Dermis microvascular lymphatic vessel endothelial cell (primary cell): Measurements from ENCODE around the gene TIMMDC1. TPM values are rescaled to one million over a fixed set of nuclear protein-coding genes. Genes with fewer than 3 reads are reported as not detected.
"Not testable (repeated sequence)": the region's sequence is repeated elsewhere in the genome, so short reads cannot be mapped to it uniquely, and the experiment has no call there.

Source experiments
- DNase-seq, 2 donors: peaks; one replicate each; pipeline versions ENCODE4 v3.0.0 to v3.0.0-alpha.2; 2010; ENCODE audit warnings: low read depth in 2 of 2
- total RNA-seq: library from RNA; depleted of rRNA; stranded (reverse); fragments of >200 nt; gene quantifications from 2 replicates; pipeline ENCODE4 v1.2.1, GENCODE V29; 2014

TIMMDC1 gene
- total RNA-seq, 1 donor from 2014 or later = 37.1 TPM

DNA sequence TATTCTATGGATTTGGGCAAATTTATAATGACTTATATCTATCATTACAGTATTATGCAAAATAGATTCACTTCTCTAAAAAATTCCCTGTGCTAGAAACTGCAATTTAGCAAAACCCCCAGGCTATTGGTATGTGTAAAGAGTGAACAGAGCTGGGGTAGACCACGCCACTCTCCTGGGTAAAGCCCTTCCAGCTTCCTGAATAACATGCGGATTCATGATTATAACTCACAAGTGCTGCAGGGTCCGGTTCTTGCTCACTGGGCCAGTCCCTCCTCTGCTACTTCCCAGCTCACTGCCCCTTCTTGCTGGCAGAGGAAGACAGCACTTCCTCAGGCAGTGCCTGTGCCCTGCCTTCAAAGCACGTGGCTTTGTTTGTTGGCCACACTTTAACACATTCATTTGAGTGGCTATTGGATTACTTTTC, 57.0 kb downstream of the TIMMDC1 start:
- DNase-seq = peak in 1 of 2 donors; percentile 6

DNA sequence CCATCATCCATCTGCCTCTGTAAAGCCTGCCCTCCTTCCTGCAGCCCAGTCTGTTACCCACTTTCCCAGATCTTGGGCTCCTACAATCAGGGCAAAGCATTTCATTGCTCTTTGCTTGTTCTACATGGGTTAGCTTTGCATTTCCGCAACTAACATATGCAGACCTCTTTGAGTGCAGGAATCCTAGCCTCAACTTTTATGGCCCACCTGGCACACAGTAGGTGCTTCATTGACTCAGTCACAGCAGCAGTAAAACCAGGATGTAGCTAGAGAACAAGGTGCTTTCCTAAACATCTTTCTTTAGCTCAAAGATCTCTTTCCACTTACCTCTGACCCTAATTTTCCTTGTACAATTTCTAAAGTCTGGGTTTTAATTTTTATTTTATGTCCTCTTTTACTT, 57.6 kb downstream of the TIMMDC1 start:
- no peak for DNase-seq

DNA sequence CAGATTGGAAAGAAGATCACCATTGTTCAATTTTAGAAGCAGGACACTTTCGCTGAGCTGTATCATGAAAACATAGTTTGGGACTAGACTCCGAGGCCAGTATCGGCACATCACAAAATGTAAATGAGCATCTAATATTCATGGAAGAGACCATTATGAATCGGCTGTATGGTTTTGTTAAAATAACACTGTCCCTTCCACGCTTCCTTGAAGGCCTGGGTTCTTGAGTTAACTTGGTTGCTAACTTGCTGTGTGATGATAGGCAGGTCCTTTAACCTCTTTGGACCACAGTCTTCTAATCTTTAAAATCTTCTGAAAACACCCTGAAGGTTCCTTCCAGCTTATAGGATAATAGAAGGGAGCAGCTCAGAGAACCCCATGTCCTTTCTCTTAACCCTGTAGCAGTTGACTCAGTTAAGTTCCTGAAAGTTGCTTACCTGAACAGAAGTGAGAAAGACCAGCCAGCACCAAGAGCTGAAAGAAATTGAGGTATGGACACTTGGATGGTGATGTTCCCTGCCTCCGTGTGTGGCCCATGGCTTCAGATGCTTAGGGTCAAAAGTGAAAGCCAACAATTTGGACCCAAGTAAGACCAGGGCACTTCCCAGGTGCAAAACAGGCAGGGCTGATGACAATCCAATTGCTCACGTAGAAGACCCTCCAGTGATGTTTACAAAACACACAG, 59.0 kb downstream of the TIMMDC1 start:
- DNase-seq = no peak

DNA sequence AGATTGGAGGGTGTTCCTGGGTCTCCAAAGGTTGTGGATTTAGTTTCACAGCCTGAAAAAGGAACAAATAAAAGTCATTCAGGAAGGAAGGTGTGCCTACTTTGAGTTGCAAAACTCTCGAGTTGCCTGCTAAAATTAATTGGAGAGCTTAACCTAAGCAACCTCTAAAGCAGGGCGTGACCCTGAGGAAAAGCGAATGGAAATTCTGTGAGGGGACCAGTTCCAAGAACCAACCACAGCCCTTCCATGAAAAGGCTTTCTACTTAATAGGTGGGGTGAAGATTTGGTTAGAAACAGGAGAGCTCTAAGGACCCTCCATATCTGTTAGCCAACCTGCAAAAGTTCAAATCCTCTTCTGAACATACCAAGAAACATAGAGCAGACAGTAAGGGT, 59.5 kb downstream of the TIMMDC1 start:
- DNase-seq = no peak

DNA sequence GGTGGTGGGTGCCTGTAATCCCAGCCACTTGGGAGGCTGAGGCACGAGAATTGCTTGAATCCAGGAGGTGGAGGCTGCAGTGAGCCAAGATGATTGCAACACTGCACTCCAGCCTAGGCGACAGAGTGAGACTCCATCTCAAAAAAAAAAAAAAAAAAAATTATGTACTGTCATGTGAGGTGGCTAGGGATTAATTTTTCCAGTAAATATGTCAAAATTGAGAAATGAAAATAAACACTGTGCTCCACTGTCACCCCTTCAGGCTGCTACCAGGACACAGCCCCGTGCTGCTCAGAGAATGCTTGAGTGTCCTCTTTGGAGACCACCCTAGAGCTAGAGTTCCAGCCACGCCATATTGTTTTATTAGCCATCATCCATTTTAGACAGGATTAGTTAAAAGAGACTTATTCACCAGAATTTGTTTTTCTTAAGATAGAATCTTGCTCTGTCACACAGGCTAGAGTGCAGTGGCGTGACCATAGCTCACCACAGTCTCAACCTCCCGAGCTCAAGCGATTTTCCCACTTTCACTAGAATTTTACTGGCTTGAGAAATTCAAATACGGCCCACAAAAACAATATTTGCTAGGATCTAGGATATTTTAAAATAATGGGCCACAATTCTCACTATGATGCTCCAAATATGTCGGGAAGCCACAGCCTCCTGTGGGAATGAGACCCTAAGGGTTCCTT, 60.4 kb downstream of the TIMMDC1 start:
- no peak for DNase-seq

- DNase-seq = peak in 1 of 2 donors; percentile 56
Measured at GRCh38 chr3:119559441-119559963, 61.2 kb downstream of the TIMMDC1 start, which contains the start of gene CD80. CD80 (minus strand) TSS chr3:119559614; CDS start chr3:119557728, 1,886 bp downstream.

DNA sequence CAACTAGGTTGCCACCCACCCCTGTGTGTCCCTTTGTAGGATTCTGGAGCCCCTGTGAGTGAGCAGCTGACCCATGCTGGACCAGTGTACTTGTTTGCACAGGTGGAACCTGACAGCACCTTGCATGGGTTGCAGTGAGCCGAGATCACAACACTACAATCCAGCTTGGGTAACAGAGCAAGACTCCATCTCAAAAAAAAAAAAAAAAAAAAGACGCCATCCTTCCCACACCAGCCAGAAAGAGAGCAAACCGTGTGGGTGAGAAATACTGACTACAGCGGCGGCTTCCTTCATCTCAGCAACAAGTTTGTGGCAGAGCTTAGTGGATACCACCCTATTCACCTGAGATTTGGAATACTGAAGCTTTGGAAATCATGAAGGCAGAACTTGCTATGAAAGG, 61.8 kb downstream of the TIMMDC1 start:
- DNase-seq = no peak

- peak; percentile 41 to 75 for DNase-seq
Measured at GRCh38 chr3:119562307-119562961, 64.1 kb downstream of the TIMMDC1 start.

DNA sequence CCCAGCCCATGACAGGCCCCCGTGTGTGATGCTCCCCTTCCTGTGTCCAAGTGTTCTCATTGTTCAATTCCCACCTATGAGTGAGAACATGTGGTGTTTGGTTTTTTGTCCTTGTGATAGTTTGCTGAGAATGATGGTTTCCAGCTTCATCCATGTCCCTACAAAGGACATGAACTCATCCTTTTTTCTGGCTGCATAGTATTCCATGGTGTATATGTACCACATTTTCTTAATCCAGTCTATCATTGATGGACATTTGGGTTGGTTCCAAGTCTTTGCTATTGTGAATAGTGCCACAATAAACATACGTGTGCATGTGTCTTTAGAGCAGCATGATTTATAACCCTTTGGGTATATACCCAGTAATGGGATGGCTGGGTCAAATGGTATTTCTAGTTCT, 65.0 kb downstream of the TIMMDC1 start:
- DNase-seq = not testable (repeated sequence)

DNA sequence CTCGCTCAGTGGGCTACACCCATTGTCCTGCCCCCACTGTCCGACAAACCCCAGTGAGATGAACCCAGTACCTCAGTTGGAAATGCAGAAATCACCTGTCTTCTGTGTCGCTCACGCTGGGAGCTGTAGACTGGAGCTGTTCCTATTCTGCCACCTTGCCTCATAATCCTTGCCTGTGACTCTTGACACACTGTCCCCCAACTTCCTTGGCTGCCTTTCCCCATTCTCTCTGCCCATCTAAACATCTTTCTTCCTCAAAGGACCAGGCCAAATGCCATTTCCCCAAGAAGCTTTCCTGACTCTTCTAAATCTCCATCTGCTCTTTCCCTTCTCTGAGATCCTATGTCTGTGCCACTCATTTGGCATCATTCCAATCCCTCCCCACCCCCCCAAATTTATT, 70.8 kb downstream of the TIMMDC1 start:
- DNase-seq = no peak

DNA sequence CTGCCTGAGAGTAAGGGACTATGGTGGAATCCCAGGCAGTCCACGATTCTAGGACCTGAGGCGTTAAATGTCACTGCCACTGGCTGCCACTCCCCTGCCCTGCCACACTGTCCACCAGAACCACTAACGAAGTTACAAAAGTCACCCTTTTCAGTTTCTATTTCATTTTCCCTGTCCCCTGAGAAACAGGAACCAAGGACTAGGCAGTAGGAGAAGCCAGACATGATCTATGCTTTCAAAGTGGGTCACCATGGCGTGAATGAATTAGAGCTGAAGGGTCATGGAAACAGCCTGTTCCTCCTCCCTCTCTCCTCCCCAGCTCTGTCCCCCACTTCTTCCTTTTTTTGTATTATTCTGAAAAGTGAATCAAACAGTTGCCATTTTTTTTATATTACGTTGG, 71.9 kb downstream of the TIMMDC1 start:
- no peak for DNase-seq

DNA sequence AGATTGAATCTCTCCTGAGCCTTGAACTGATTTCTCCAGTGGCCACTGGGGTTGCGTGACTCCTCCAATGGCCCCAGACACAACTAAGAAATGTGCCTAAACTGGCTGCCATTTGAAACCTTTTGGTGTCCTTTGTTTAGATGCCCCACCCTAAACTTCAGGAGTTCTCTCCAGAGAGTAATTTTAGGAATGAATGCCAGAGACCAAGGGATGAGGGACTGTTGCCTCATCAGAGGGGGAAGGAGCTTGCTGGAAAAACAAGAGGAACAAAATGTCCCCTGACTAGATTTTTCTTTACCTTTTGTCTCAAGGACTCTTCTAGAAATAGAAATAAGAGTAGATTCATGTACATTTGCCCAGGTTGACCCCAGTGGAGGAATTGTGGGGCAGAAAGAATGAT, 72.9 kb downstream of the TIMMDC1 start:
- no peak for DNase-seq

DNA sequence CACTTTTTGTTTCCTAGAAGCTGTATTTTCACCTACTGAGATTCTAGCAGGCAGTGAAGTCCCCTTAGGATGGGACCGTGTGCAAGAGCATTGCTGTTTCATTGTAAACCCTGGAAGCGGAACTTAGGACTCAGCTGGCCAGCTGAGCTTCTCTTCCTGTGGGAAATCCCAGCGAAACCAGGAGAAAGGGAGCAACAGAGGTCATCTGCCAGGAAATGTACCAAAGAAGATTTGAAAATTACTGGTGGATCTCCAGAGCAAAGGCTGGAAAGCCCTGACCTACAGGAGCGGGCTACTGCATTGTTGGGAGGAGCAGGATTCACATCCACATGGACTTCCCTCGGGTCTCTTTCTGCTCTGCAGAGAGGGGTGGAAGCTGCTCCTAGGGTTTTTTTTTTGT, 73.3 kb downstream of the TIMMDC1 start:
- DNase-seq = peak; percentile 81 to 89

Other genes with a start within 250 kb of the TIMMDC1 start
- 20.7 and 26.9 TPM in 2 replicates for gene ARHGAP31, start 204.2 kb upstream of the TIMMDC1 start, total RNA-seq
- gene TMEM39A, start 34.9 kb upstream of the TIMMDC1 start, total RNA-seq = 25.8 and 28.6 TPM in 2 replicates
- gene POGLUT1, start 29.6 kb upstream of the TIMMDC1 start, total RNA-seq = 10.5 and 14.3 TPM in 2 replicates
- gene CD80, start 61.1 kb downstream of the TIMMDC1 start, total RNA-seq = under 0.01 TPM in 1 of 2 replicates, not detected in the other
- 8.7 and 10.5 TPM in 2 replicates for gene ADPRH, start 80.9 kb downstream of the TIMMDC1 start, total RNA-seq
- gene PLA1A, start 99.3 kb downstream of the TIMMDC1 start, total RNA-seq = 5.1 and 11.9 TPM in 2 replicates
- 0.26 and 0.76 TPM in 2 replicates for gene POPDC2, start 162.0 kb downstream of the TIMMDC1 start, total RNA-seq
- gene COX17, start 178.9 kb downstream of the TIMMDC1 start, total RNA-seq = 20.7 and 25.4 TPM in 2 replicates
- gene CFAP91, start 204.5 kb downstream of the TIMMDC1 start, total RNA-seq = 0.13 TPM in 1 of 2 replicates, not detected in the other